GM12892 (cell line): ENCODE data around the gene ZNF319.

ENCODE experiments used
- DNase-seq: peaks from one replicate; pipeline ENCODE4 v3.0.0; 2011; ENCODE audit not compliant: insufficient read length
- FAIRE-seq: peaks from 2 replicates; lab custom pipeline; 2011; peaks lifted over from hg19 to GRCh38; lab: Jason Lieb, UNC
- POLR2A ChIP-seq: IDR thresholded peaks from 2 replicates; pipeline ENCODE4 v1.6.1; 2011; ENCODE audit warnings: low read depth, low read length, control low read depth
- POLR2AphosphoS5 ChIP-seq: IDR thresholded peaks from 2 replicates; pipeline ENCODE4 v1.6.1; 2011; ENCODE audit warnings: low read depth, low read length, control low read depth
- TAF1 ChIP-seq: IDR thresholded peaks from 2 replicates; pipeline ENCODE4 v1.6.1; 2011; ENCODE audit warnings: low read depth, mild to moderate bottlenecking, control low read depth, low read length, borderline replicate concordance

Gene ZNF319

GRCh38 chr16:57970319-57970718, 30.2 kb downstream of the ZNF319 start:
- no peak for TF ChIP-seq POLR2A
- no peak for FAIRE-seq
- no peak for DNase-seq

DNA sequence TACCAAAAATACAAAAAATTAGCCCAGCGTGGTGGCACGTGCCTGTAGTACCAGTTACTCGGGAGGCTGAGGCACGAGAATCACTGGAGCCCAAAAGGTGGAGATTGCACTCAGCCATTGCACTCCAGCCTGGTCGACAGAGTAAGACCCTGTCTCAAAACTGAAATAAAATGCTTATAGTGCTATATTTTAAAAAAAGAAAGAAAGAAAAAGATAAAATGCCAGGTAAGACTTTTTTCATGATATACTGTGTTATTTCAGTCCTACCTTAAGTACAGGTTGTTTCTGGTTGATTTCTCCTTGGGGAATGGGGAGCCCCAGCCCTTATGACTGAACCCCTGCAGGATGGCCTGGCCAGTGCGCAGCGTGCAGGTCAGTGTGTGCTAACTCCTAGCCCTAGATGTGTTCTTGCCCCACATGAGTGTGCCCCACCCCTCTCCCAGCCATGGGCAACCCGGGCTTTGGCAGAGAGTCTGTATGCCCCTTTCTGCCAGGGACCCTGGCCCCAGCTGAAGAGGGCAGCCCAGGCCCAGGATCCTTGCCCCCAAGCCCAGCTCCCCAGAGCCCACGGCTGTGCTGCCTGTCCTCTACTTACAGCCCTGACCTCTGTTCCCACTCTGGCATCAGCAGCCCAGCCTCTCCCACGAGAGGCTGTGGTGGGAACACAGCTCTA, 30.9 kb downstream of the ZNF319 start:
- DNase-seq (no peak), FAIRE-seq (no peak)
- TF ChIP-seq POLR2A (no peak), POLR2AphosphoS5 (no peak), TAF1 (no peak)

DNA sequence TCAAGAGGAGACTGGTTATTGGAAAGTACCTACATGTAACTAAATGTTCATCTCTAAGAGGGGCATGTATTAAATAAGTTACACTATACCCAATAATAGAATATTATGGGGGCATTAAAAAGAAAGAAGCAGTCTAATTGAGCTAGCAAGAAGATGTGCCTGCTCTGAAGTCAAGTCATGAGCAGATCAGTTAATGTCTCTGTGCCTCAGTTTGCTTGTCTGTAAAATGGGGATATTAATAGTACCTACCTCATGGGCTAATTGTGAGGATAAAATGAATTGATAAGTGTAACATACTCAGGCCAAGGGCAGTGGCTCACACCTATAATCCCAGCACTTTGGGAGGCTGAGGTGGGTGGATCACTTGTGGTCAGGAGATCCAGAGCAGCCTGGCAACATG, 32.6 kb downstream of the ZNF319 start:
- DNase-seq, result no peak
- no peak for FAIRE-seq
- TF ChIP-seq TAF1 (no peak), POLR2AphosphoS5 (no peak), POLR2A (no peak)

DNA sequence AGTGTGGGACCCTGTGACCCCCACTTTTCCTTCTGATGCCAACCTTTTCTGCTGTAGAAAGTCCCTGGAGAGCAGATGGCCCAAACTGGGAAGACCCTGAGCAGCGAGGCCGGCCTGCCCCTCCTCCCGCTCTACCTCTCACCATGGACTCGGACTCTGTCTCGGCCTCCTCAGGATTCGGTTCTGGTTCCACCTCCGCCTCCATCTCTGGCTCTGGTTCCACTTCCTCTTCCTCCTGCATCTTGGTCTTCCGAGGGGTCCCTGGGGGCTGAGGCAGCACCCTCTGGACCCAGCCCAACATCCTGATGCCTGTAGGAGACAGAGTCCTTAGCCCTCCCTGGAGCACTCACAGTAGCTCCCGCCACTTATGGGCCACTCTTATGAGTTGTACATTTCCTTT, 33.5 kb downstream of the ZNF319 start:
- FAIRE-seq, result no peak
- no peak for DNase-seq
- no peak for TF ChIP-seq POLR2AphosphoS5
- TF ChIP-seq POLR2A, result no peak
- TF ChIP-seq TAF1, result no peak

DNA sequence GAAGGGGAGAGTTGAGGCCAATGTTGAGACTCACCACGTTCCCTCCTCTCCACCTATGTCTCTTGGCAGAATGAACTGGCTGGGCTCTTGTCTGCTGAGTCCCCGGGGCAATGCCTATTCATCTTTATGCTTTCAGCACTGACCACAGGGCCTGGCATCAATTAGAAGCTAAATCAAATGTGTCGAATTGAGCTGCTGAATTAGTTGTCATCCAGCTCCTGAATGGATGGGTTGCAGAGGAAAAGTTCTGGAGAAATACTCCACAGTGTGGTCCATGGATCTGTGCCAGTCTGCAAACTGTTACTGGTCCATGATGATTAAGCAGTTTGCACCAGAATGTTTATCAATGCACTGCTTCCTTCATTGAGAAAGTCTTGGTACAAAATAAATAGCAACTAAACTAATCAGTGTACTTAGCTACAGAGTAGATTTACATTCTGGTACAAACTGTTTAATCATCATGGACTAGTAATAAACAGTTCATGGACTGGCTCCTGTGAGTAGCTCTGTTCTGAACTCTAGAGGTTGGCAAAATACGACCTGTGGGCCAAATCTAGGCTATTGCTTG, 34.2 kb downstream of the ZNF319 start:
- FAIRE-seq (peak; percentile 30), DNase-seq (no peak)
- TF ChIP-seq TAF1 (no peak), POLR2A (no peak), POLR2AphosphoS5 (no peak)

- TF ChIP-seq POLR2AphosphoS5, result no peak
- FAIRE-seq (no peak), DNase-seq (no peak)
Measured at GRCh38 chr16:57964157-57964700, 36.2 kb downstream of the ZNF319 start.

GRCh38 chr16:57962756-57963155, 37.7 kb downstream of the ZNF319 start:
- DNase-seq (no peak), FAIRE-seq (no peak)
- TF ChIP-seq TAF1 (no peak), POLR2A (no peak), POLR2AphosphoS5 (no peak)

DNA sequence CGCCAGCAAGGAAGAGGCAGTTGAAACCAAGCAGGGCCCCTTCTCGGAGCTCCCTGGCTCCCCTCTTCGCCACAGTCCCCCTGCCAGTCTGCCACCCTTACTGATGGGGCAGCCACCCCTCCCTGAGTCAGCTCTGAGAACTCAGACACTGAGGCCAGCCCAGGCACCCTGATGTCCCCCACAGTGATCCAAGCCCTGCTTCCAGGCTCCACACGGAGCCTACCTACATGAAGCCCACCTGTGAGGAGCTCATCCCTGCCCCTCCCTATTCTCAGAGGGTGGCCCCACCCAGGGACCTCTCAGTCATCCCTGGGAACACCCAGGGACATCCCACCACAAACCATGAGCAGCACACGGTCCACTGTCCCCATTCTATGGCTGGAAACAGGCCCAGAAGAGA, 38.4 kb downstream of the ZNF319 start:
- TF ChIP-seq POLR2AphosphoS5, result no peak
- no peak for TF ChIP-seq POLR2A
- TF ChIP-seq TAF1, result no peak
- DNase-seq (no peak), FAIRE-seq (no peak)

GRCh38 chr16:57961538-57961937, 38.9 kb downstream of the ZNF319 start:
- no peak for FAIRE-seq
- no peak for DNase-seq
- TF ChIP-seq POLR2A (no peak), TAF1 (no peak), POLR2AphosphoS5 (no peak)

DNA sequence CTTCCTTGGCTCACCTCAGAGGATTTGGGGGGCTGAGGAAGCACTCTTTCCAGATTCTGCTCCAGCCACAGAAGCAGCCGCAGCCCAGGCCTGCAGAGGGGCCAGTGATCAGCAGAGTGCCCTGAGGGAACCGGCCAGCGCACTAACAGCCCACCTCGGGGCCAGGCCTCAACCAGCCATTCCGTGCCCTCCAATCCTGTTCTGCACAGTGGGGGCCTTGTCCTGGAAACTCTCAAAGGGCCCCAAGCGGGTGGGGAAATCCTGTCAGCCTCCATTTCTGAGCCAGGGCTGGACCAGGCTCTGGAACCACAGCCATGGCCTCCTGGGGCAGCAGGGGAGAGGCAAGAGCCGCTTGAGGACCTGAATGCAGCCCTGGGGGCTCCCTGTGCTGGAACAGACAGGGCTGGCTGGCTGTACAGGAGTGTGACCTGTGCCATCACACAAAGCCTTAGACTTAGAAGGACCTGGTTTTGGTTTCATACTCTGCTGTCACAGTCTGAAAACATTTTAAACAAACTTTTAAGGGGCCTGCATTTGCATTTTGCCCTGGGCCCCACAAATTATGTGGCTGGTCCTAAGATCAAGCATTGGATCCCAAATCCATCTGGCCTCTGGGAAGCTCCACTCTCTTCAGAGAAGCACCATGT, 39.5 kb downstream of the ZNF319 start:
- TF ChIP-seq TAF1, result no peak
- no peak for TF ChIP-seq POLR2AphosphoS5
- TF ChIP-seq POLR2A, result no peak
- FAIRE-seq, result no peak
- DNase-seq, result no peak

- no peak for FAIRE-seq
- no peak for TF ChIP-seq TAF1
- TF ChIP-seq POLR2A, result no peak
- TF ChIP-seq POLR2AphosphoS5, result no peak
- no peak for DNase-seq
Measured at GRCh38 chr16:57960310-57960709, 40.2 kb downstream of the ZNF319 start.

GRCh38 chr16:57959804-57960203, 40.7 kb downstream of the ZNF319 start:
- no peak for FAIRE-seq
- TF ChIP-seq POLR2AphosphoS5 (no peak), POLR2A (no peak), TAF1 (no peak)
- no peak for DNase-seq
